PC-9 (cell line): ENCODE results near the gene FOSL2. TPM values are rescaled to one million over a fixed set of nuclear protein-coding genes. Genes with fewer than 3 reads are reported as not detected.

ENCODE experiments used
- BruUV-seq: library from RNA; stranded (reverse); fragments of 400-500 nt; replicated peaks from 2 replicates; lab custom pipeline; 2021; lab: Mats Ljungman, UMichigan
- CTCF ChIA-PET: fragments of 300-600 bp; sonication (Branson Sonifier 250); formaldehyde crosslinking; loops from one replicate; lab custom pipeline; 2022; ENCODE audit warnings: antibody characterized with exemption; lab: Charles Lee
- POLR2A ChIA-PET: fragments of 300-600 bp; sonication (Branson Sonifier 250); formaldehyde crosslinking; loops from one replicate; lab custom pipeline; 2022; ENCODE audit warnings: antibody characterized with exemption; ENCODE audit not compliant: unreplicated experiment; lab: Charles Lee
- DNase-seq, 2 experiments: peaks; one replicate each; pipeline versions ENCODE4 v3.0.0 to v3.0.0-alpha.2; 2015 to 2022; ENCODE audit warnings: mixed read lengths in 1 of 2
- H2AFZ ChIP-seq: fragments of 200-600 bp; sonication (generic); 2 replicates; pipeline ENCODE4 v1.8.1; 2017; ENCODE audit warnings: antibody characterized with exemption
- H3F3A ChIP-seq: fragments of 200-600 bp; sonication (generic); 2 replicates; pipeline ENCODE4 v1.8.1; 2017; ENCODE audit warnings: antibody characterized with exemption, mild to moderate bottlenecking, low read depth; ENCODE audit not compliant: insufficient read depth
- H3K27ac ChIP-seq: fragments of 200-600 bp; sonication (generic); 2 replicates; pipeline ENCODE4 v1.6.1; 2016; ENCODE audit warnings: mixed run types
- H3K27me3 ChIP-seq: fragments of 200-600 bp; sonication (generic); 2 replicates; pipeline ENCODE4 v1.6.1; 2016; ENCODE audit warnings: low read depth, mixed run types; ENCODE audit not compliant: insufficient read depth
- H3K36me3 ChIP-seq: fragments of 200-600 bp; sonication (generic); 2 replicates; pipeline ENCODE4 v1.6.1; 2016; ENCODE audit warnings: low read depth, mixed run types
- H3K4me1 ChIP-seq: fragments of 200-600 bp; sonication (generic); replicated peaks from 2 replicates; pipeline ENCODE4 v1.6.1; 2016; ENCODE audit warnings: mixed run types; ENCODE audit not compliant: insufficient read depth
- H3K4me2 ChIP-seq: fragments of 200-600 bp; sonication (generic); 2 replicates; pipeline ENCODE4 v1.6.1; 2017; ENCODE audit warnings: mixed run types
- H3K4me3 ChIP-seq: fragments of 200-600 bp; sonication (generic); 2 replicates; pipeline ENCODE4 v1.6.1; 2016; ENCODE audit warnings: mixed run types
- H3K79me2 ChIP-seq: fragments of 200-600 bp; sonication (generic); 2 replicates; pipeline ENCODE4 v1.6.1; 2017; ENCODE audit warnings: low read depth, mixed run types
- H3K9me2 ChIP-seq: fragments of 200-600 bp; sonication (generic); 2 replicates; pipeline ENCODE4 v1.8.1; 2017; ENCODE audit warnings: mild to moderate bottlenecking; ENCODE audit not compliant: insufficient read depth
- H3K9me3 ChIP-seq: fragments of 200-600 bp; sonication (generic); 2 replicates; pipeline ENCODE4 v1.8.1; 2016; ENCODE audit warnings: low read depth; ENCODE audit not compliant: insufficient read depth
- H4K20me1 ChIP-seq: fragments of 200-600 bp; sonication (generic); 2 replicates; pipeline ENCODE4 v1.8.1; 2017; ENCODE audit not compliant: insufficient read depth
- CTCF ChIP-seq: fragments of 200-600 bp; sonication (generic); conservative IDR thresholded peaks from 2 replicates; pipeline ENCODE4 v1.6.1; 2017; ENCODE audit warnings: mixed run types, antibody characterized with exemption, mild to moderate bottlenecking, moderate library complexity
- EZH2 ChIP-seq: fragments of 200-600 bp; sonication (generic); IDR thresholded peaks from 2 replicates; pipeline ENCODE4 v1.8.0; 2017; ENCODE audit warnings: antibody characterized with exemption, low read depth
- intact Hi-C: fragments of 100-400 bp; cut with micrococcal nuclease; formaldehyde crosslinking; loops from one replicate; pipeline ENCODE4 v1.10.0; 2022; ENCODE audit not compliant: unreplicated experiment
- total RNA-seq: library from RNA; stranded (reverse); gene quantifications from 2 replicates; pipeline ENCODE4 v1.2.3, GENCODE V29; 2021

Gene FOSL2
- total RNA-seq, 1 experiment from 2014 or later: 60.0 TPM

DNA sequence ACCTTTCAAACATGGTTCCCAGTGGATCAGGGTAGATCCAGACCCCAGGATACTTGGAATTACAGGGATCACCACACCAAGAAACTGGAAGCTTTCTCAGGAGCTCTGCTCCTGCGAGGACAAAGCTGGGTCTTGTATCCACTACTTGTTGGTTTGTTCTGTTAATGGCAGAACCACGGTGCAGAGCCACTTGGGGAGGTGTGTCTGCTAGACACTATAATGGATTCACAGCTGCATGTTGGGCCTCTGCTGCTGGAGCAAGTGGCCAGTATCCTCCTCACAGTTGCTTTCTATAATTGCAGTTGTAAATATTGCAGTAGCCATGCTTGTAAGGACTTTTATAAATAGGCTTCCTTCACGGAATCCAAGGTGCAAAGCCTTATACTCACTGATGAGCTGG is 12.9 kb downstream of the FOSL2 start:
- H3K4me2 ChIP-seq: no peak overlapping the region
- BruUV-seq: no TSS peak
- no peak for DNase-seq
- ChIA-PET POLR2A (no interaction called here), CTCF (no interaction called here)
- no peaks in the 10 kb centered on the region for H3K9me3 ChIP-seq
- H2AFZ ChIP-seq: no peak overlapping the region
- H3K79me2 ChIP-seq: peaks cover 87% of the 10 kb centered on the region
- peaks cover 56% of the 10 kb centered on the region for H3F3A ChIP-seq
- no peaks in the 10 kb centered on the region for H3K9me2 ChIP-seq
- intact Hi-C loops: loop anchor here (5.0 kb wide), 1 partner anchor 102 kb away; no protein-coding TSS in a partner anchor
- H3K4me1 ChIP-seq: no peaks in the 10 kb centered on the region
- no peaks in the 10 kb centered on the region for H3K27me3 ChIP-seq
- peaks cover 82% of the 10 kb centered on the region for H4K20me1 ChIP-seq
- TF ChIP-seq CTCF (no peak), EZH2 (no peak)
- no peak overlapping the region for H3K27ac ChIP-seq
- peaks cover 83% of the 10 kb centered on the region for H3K36me3 ChIP-seq
- H3K4me3 ChIP-seq: no peak overlapping the region

GRCh38 chr2:28406276-28407096 is 13.8 kb downstream of the FOSL2 start:
- no TSS peak for BruUV-seq
- Histone ChIP-seq H4K20me1 (peaks cover 82% of the 10 kb centered on the region), H3K9me2 (no peaks in the 10 kb centered on the region), H3K9me3 (no peaks in the 10 kb centered on the region), H3K79me2 (peaks cover 81% of the 10 kb centered on the region), H3K4me2 (no peak overlapping the region), H3K27ac (peak overlapping the region; percentile 23; the same call in 1 of the 2 replicates), H3F3A (peaks cover 65% of the 10 kb centered on the region), H3K27me3 (no peaks in the 10 kb centered on the region), H2AFZ (no peak overlapping the region), H3K36me3 (peaks cover 81% of the 10 kb centered on the region), H3K4me1 (no peaks in the 10 kb centered on the region), H3K4me3 (no peak overlapping the region)
- intact Hi-C loops: loop anchor here (5.0 kb wide), 1 partner anchor 101 kb away; no protein-coding TSS in a partner anchor
- peak in 1 of 2 experiments; percentile 84 for DNase-seq
- TF ChIP-seq EZH2 (no peak), CTCF (no peak)
- ChIA-PET POLR2A (interaction anchor here (0.7 kb wide), 1 partner anchor 612 kb away, joined by 3 read pairs; no protein-coding TSS in a partner anchor), CTCF (interaction anchor here (0.6 kb wide), 2 partner anchors 724 to 964 kb away, joined by 3 to 4 read pairs; no protein-coding TSS in a partner anchor)

DNA sequence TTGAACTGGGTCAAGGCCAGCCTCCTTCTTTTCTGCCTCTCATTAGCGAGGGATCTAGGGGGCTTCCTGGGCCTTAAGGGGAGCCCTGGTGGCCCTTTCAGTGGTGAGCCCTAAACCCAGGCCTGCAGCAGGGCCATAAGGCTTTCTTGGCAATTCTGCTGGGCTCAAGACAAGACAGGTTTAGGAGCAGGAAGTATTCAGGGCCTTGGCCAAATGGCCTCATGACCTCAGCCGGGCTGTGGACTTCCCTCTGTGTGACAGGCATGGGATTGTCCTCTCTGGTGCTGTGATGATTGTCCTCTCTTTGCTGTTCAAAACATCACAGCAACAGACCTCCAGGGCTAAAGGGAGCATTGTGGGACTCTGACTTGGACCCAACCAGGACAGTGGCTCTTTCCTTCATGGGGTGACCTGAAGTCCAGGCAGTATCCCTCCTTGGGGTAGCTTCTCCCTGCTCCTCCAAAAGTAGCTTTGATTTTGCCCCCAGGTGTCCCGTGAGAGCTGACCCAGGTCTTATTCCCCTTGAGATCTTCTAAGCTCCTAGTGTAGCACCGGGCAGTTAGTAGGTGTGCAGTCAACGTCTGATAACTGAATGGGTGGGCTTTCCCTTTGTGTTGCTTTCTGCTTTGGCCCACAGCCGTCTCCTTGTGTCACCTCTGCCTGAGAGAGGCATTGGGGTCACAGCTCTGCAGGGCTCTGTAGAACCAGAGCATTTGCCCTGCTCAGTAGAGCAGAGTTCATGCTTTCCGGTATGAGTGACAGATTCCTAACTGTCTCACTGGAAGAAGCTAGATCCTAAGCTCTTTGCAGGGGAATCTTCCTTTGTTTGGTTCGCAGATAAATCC is 14.7 kb downstream of the FOSL2 start:
- peak overlapping the region; percentile 23; the same call in 1 of the 2 replicates for H3K27ac ChIP-seq
- H4K20me1 ChIP-seq: peaks cover 82% of the 10 kb centered on the region
- no peak overlapping the region for H2AFZ ChIP-seq
- H3K36me3 ChIP-seq: peaks cover 80% of the 10 kb centered on the region
- no peaks in the 10 kb centered on the region for H3K27me3 ChIP-seq
- no TSS peak for BruUV-seq
- H3K79me2 ChIP-seq: peaks cover 73% of the 10 kb centered on the region
- H3F3A ChIP-seq: peaks cover 71% of the 10 kb centered on the region
- intact Hi-C loops: loop anchor here (5.0 kb wide), 1 partner anchor 100 kb away; no protein-coding TSS in a partner anchor
- DNase-seq: no peak
- POLR2A ChIA-PET: interaction anchor here (0.5 to 0.7 kb wide), 5 partner anchors 57 to 720 kb away, joined by 3 to 7 read pairs (median 3); no protein-coding TSS in a partner anchor
- H3K4me3 ChIP-seq: no peak overlapping the region
- H3K9me3 ChIP-seq: no peaks in the 10 kb centered on the region
- TF ChIP-seq EZH2 (no peak), CTCF (no peak)
- H3K4me2 ChIP-seq: no peak overlapping the region
- no peaks in the 10 kb centered on the region for H3K9me2 ChIP-seq
- no peaks in the 10 kb centered on the region for H3K4me1 ChIP-seq
- CTCF ChIA-PET: interaction anchor here (0.6 kb wide), 2 partner anchors 52 to 646 kb away, joined by 3 to 6 read pairs; no protein-coding TSS in a partner anchor
